HUES48 (cell line): ENCODE results near the gene CCDC32.

Source experiments
- H3K27ac ChIP-seq: one replicate; pipeline ENCODE4 v1.7.0; 2013; ENCODE audit warnings: low read depth, low read length, inconsistent platforms
- H3K27me3 ChIP-seq: 2 replicates; pipeline ENCODE4 v1.6.1; 2013; ENCODE audit warnings: mild to moderate bottlenecking, low read length; ENCODE audit not compliant: control insufficient read depth, insufficient read depth
- H3K36me3 ChIP-seq: 2 replicates; pipeline ENCODE4 v1.6.1; 2013; ENCODE audit warnings: low read length; ENCODE audit not compliant: control insufficient read depth, insufficient read depth
- H3K4me1 ChIP-seq: 2 replicates; pipeline ENCODE4 v1.6.1; 2013; ENCODE audit warnings: mild to moderate bottlenecking, low read length; ENCODE audit not compliant: control insufficient read depth, insufficient read depth
- H3K4me3 ChIP-seq: 2 replicates; pipeline ENCODE4 v1.5.1; 2013; ENCODE audit warnings: mild to moderate bottlenecking, low read depth, low read length
- H3K9ac ChIP-seq: 2 replicates; pipeline ENCODE4 v1.6.1; 2013; ENCODE audit warnings: mild to moderate bottlenecking, low read depth, low read length, moderate library complexity
- H3K9me3 ChIP-seq: 2 replicates; pipeline ENCODE4 v1.6.1; 2013; ENCODE audit warnings: low read length; ENCODE audit not compliant: control insufficient read depth, insufficient read depth

Gene CCDC32

GRCh38 chr15:40548610-40549009 lies 16.2 kb downstream of the CCDC32 start:
- Histone ChIP-seq H3K36me3 (no peaks in the 10 kb centered on the region), H3K27ac (no peak overlapping the region), H3K9me3 (no peaks in the 10 kb centered on the region), H3K4me1 (peaks cover 8% of the 10 kb centered on the region), H3K27me3 (no peaks in the 10 kb centered on the region), H3K4me3 (no peak overlapping the region), H3K9ac (no peak overlapping the region)

DNA sequence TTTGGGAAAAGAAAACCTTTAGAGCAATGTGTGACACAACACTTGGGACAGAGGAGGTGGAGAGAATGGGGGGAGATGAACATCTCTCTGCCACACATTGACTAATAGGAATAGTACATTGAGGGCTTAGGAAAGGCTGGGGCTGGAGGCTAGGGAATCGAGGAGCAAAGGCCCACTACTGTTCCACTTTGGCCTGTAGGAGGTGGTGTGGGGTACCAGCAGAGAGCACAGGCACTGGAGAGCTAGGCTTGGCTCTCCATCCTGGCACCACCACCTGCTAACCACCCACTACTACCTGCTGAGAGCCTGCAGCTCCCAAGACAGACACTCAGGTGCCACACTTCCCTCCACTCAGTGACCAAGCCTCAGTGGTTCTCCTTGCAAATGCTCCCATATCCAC lies 19.4 kb downstream of the CCDC32 start:
- no peaks in the 10 kb centered on the region for H3K4me1 ChIP-seq

DNA sequence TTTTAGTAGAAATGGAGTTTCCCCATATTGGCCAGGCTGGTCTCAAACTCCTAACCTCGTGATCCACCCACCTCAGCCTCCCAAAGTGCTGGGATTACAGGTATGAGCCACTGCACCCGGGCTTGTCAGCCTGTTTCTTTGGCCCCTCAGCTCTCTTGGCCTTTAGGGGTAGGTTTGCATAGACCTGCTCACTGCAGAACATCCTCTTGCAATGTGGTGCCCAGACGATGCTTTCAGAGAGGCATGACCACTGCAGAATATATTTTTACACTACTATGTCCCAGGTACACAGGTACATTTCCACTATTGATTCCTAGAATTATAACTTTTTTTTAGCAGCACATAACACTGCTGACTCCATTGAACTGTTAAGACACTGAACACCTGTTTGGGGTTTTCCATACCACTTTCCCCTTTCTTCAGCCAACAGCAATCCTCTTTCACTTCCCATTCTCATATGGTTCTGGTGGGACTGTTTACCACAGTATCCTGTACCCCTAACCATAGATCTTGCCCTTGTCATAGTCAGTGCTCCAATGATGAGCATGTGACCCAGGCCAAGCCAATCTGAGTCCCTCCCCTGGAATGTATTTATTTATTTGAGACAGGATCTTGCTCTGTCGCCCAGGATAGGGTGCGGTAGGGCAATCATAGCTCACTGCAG lies 21.1 kb downstream of the CCDC32 start:
- H3K9ac ChIP-seq = no peak overlapping the region
- H3K27ac ChIP-seq = no peak overlapping the region
- H3K4me3 ChIP-seq = no peak overlapping the region
- H3K9me3 ChIP-seq = no peaks in the 10 kb centered on the region
- H3K27me3 ChIP-seq = no peaks in the 10 kb centered on the region
- no peaks in the 10 kb centered on the region for H3K36me3 ChIP-seq
- no peaks in the 10 kb centered on the region for H3K4me1 ChIP-seq

More for the DNA sequence above, 19.4 kb downstream of the CCDC32 start:
- no peaks in the 10 kb centered on the region for H3K9me3 ChIP-seq
- no peaks in the 10 kb centered on the region for H3K27me3 ChIP-seq
- H3K27ac ChIP-seq = no peak overlapping the region
- H3K36me3 ChIP-seq = no peaks in the 10 kb centered on the region
- no peak overlapping the region for H3K4me3 ChIP-seq
- H3K9ac ChIP-seq = no peak overlapping the region

DNA sequence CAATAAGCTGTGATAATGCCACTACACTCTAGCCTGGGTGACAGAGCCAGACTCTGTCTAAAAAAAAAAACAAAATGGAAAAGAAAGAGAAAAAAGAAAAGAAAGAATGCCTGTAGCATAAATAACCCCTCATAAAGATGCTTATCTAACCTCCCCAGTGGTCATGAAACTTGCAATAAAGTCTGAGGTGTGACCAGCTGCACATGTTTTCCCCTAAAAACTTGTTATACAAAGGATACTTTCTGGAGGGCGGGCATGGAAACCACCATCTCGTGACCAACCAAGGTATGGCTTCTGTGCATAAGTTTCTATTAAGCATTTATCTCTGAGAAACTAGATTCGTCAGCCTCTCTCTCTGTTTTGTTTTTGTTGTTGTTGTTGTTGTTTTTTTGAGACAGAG lies 21.8 kb downstream of the CCDC32 start:
- H3K9ac ChIP-seq = no peak overlapping the region
- H3K9me3 ChIP-seq = no peaks in the 10 kb centered on the region
- H3K27me3 ChIP-seq = no peaks in the 10 kb centered on the region
- no peaks in the 10 kb centered on the region for H3K4me1 ChIP-seq
- H3K4me3 ChIP-seq = no peak overlapping the region
- no peak overlapping the region for H3K27ac ChIP-seq
- H3K36me3 ChIP-seq = no peaks in the 10 kb centered on the region

- Histone ChIP-seq H3K9me3 (no peaks in the 10 kb centered on the region), H3K4me3 (no peak overlapping the region), H3K36me3 (no peaks in the 10 kb centered on the region), H3K27ac (no peak overlapping the region), H3K4me1 (no peaks in the 10 kb centered on the region), H3K27me3 (no peaks in the 10 kb centered on the region), H3K9ac (no peak overlapping the region)
Observed at GRCh38 chr15:40538976-40539375, 25.9 kb downstream of the CCDC32 start.

- Histone ChIP-seq H3K9me3 (no peaks in the 10 kb centered on the region), H3K9ac (no peak overlapping the region), H3K36me3 (no peaks in the 10 kb centered on the region), H3K27me3 (no peaks in the 10 kb centered on the region), H3K4me1 (no peaks in the 10 kb centered on the region), H3K27ac (no peak overlapping the region), H3K4me3 (no peak overlapping the region)
Observed at GRCh38 chr15:40536501-40536900, 28.3 kb downstream of the CCDC32 start.

DNA sequence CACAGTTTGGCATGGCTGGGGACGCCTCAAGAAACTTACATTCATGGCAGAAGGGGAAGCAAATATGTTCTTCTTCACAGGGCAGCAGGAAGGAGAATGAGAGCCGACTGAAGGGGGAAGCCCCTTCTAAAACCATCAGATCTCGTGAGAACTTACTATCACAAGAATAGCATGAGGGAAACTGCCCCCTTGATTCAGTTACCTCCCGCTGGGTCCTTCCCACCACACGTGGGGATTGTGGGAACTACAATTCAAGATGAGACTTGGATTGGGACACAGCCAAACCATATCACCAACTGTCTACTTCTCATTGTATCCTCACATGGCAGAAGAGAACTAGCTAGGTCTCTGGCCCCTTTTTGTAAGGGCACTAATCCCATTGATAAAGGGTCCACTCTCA lies 30.5 kb downstream of the CCDC32 start:
- no peak overlapping the region for H3K27ac ChIP-seq

DNA sequence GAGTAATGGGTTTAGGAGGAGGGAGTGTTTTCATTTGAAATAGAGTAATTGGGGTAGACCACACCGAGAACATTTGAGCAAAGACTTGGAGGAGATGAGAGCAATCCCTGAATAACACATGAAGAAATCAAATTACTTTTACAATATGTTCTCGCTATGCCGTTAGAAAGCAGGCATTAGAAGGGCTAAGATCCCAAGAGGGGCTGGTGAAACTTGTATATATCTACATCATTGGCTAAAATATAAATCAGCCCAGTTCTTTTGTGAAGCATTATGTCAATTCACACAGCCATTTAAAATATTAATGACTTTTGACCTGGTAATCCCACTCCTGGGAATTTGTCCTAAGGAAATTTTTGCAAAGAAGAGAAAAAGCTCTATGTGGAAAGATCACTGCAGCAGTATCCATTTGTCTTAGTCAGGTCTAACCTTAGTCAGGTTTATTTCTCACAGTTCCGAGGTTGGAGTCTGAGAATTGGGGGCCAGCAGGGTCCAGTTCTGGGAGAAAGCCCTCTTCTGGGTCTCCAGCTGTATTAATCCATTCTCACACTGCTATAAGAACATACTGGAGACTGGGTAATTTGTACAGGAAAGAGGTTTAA lies 31.0 kb downstream of the CCDC32 start:
- Histone ChIP-seq H3K27me3 (no peaks in the 10 kb centered on the region), H3K27ac (no peak overlapping the region)

More for the DNA sequence above, 30.5 kb downstream of the CCDC32 start:
- Histone ChIP-seq H3K36me3 (no peaks in the 10 kb centered on the region), H3K9ac (no peak overlapping the region), H3K27me3 (no peaks in the 10 kb centered on the region), H3K4me3 (no peak overlapping the region), H3K9me3 (no peaks in the 10 kb centered on the region), H3K4me1 (no peaks in the 10 kb centered on the region)

GRCh38 chr15:40528801-40529200 lies 36.0 kb downstream of the CCDC32 start:
- H3K27me3 ChIP-seq = no peaks in the 10 kb centered on the region
- no peaks in the 10 kb centered on the region for H3K36me3 ChIP-seq
- H3K9me3 ChIP-seq = no peaks in the 10 kb centered on the region
- no peak overlapping the region for H3K4me3 ChIP-seq
- no peak overlapping the region for H3K27ac ChIP-seq
- H3K9ac ChIP-seq = no peak overlapping the region
- no peaks in the 10 kb centered on the region for H3K4me1 ChIP-seq

More for the DNA sequence above, 31.0 kb downstream of the CCDC32 start:
- Histone ChIP-seq H3K36me3 (no peaks in the 10 kb centered on the region), H3K4me1 (no peaks in the 10 kb centered on the region), H3K4me3 (no peak overlapping the region), H3K9ac (no peak overlapping the region), H3K9me3 (no peaks in the 10 kb centered on the region)

- Histone ChIP-seq H3K27ac (no peak overlapping the region), H3K4me3 (no peak overlapping the region), H3K9me3 (no peaks in the 10 kb centered on the region), H3K36me3 (no peaks in the 10 kb centered on the region), H3K9ac (no peak overlapping the region), H3K27me3 (no peaks in the 10 kb centered on the region), H3K4me1 (no peaks in the 10 kb centered on the region)
Observed at GRCh38 chr15:40525855-40526254, 39.0 kb downstream of the CCDC32 start.

DNA sequence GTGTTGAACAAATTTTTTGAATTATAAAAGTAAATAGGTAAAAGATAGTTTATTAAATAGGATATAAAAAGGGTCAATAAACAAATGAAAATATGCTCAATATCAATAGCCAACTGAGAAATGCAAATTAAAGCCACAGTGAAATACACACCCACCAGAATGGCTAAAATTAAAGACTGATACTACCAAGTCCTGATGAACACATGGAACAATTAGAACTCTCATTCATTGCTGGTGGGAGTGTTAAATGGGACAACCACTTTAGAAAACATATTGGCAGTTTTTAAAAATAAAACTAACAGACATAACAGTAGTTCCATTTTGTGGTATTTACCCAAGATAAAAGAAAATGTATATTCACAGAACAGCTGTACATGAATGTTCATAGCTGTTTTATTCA lies 41.2 kb downstream of the CCDC32 start:
- Histone ChIP-seq H3K4me3 (no peak overlapping the region), H3K27ac (no peak overlapping the region), H3K27me3 (no peaks in the 10 kb centered on the region), H3K36me3 (no peaks in the 10 kb centered on the region), H3K9me3 (no peaks in the 10 kb centered on the region), H3K9ac (no peak overlapping the region), H3K4me1 (no peaks in the 10 kb centered on the region)
